CD4-positive, alpha-beta memory T cell (primary cell): ENCODE measurements around the gene PLA2G4B. TPM values are rescaled to one million over a fixed set of nuclear protein-coding genes. Genes with fewer than 3 reads are reported as not detected.

Experiments used
- CTCF ChIA-PET: fragments of 350-600 bp; sonication (Branson Sonifier 250); formaldehyde crosslinking; loops from one replicate; lab custom pipeline; 2021; ENCODE audit warnings: inconsistent platforms; ENCODE audit not compliant: partially characterized antibody; lab: Charles Lee
- POLR2A ChIA-PET: fragments of 350-600 bp; sonication (Branson Sonifier 250); formaldehyde crosslinking; loops from one replicate; lab custom pipeline; 2021; ENCODE audit not compliant: partially characterized antibody; lab: Charles Lee
- DNase-seq, 5 donors: peaks; one replicate each; pipeline versions ENCODE4 v3.0.0 to v3.0.0-alpha.2; 2020 to 2022; ENCODE audit warnings: mixed read lengths in 1 of 5
- H3K27ac ChIP-seq: one replicate; pipeline ENCODE4 v1.7.0; 2013; ENCODE audit warnings: low read depth, low read length
- H3K27me3 ChIP-seq: 2 replicates; pipeline ENCODE4 v1.7.0; 2013; ENCODE audit warnings: mild to moderate bottlenecking, low read length, moderate library complexity; ENCODE audit not compliant: insufficient read depth
- H3K36me3 ChIP-seq: 2 replicates; pipeline ENCODE4 v1.7.0; 2013; ENCODE audit warnings: mild to moderate bottlenecking, low read length, moderate library complexity; ENCODE audit not compliant: insufficient read depth
- H3K4me1 ChIP-seq: 2 replicates; pipeline ENCODE4 v1.7.0; 2013; ENCODE audit warnings: mild to moderate bottlenecking, low read length, moderate library complexity; ENCODE audit not compliant: insufficient read depth
- H3K4me3 ChIP-seq, 2 donors: one replicate each; pipeline ENCODE4 v1.7.0; 2013; ENCODE audit warnings: low read length in 2 of 2, mild to moderate bottlenecking in 1 of 2
- H3K9me3 ChIP-seq, 2 donors: one replicate each; pipeline ENCODE4 v1.7.0; 2013; ENCODE audit warnings: low read length in 2 of 2, control low read depth in 1 of 2; ENCODE audit not compliant: control insufficient read depth in 1 of 2
- H3K27ac Mint-ChIP-seq, 7 donors: one replicate each; pipeline ENCODE4 v1.8.0; 2020 to 2021; ENCODE audit warnings: mixed read lengths in 7 of 7, mild to moderate bottlenecking in 6 of 7, inconsistent platforms in 3 of 7, moderate library complexity in 3 of 7
- H3K27me3 Mint-ChIP-seq, 2 donors: one replicate each; pipeline ENCODE4 v1.8.0; 2020 to 2021; ENCODE audit warnings: mixed read lengths in 2 of 2
- H3K36me3 Mint-ChIP-seq, 2 donors: one replicate each; pipeline ENCODE4 v1.8.0; 2020 to 2021; ENCODE audit warnings: mixed read lengths in 2 of 2, inconsistent platforms in 1 of 2, mild to moderate bottlenecking in 1 of 2
- H3K4me1 Mint-ChIP-seq, 4 donors: one replicate each; pipeline ENCODE4 v1.8.0; 2020 to 2021; ENCODE audit warnings: mixed read lengths in 4 of 4, mild to moderate bottlenecking in 1 of 4
- H3K4me3 Mint-ChIP-seq, 8 donors: one replicate each; pipeline ENCODE4 v1.8.0; 2020 to 2021; ENCODE audit warnings: mixed read lengths in 8 of 8, mild to moderate bottlenecking in 7 of 8, moderate library complexity in 6 of 8, inconsistent platforms in 3 of 8
- H3K9me3 Mint-ChIP-seq, 8 donors: one replicate each; pipeline ENCODE4 v1.8.0; 2020 to 2021; ENCODE audit warnings: mixed read lengths in 8 of 8, mild to moderate bottlenecking in 5 of 8, inconsistent platforms in 3 of 8, moderate library complexity in 1 of 8
- intact Hi-C: fragments of 100-400 bp; cut with micrococcal nuclease; formaldehyde crosslinking; loops from one replicate; pipeline ENCODE4 v1.15.1; 2023
- polyA plus RNA-seq, 2 donors: library from polyadenylated mRNA; unstranded; fragments of 300-500 nt; fragmentation: Illumina TruSeq; gene quantifications; one replicate each; pipeline ENCODE4 v1.2.3, GENCODE V29; 2021
- total RNA-seq, 2 experiments: library from RNA; stranded (reverse); gene quantifications; one replicate each; pipeline ENCODE4 v1.2.3, GENCODE V29; 2021

Gene PLA2G4B
- total and polyA plus RNA-seq, 4 experiments from 2014 or later: 1.5 to 64.9 (median 33.7) TPM

- Mint-ChIP-seq H3K9me3 (no peaks in the 10 kb centered on the region), H3K27ac (peak overlapping the region in 2 of 7 donors; percentile 52 to 74)
- intact Hi-C loops: no loop called here
Observed at GRCh38 chr15:41866872-41867579, 28.4 kb downstream of the PLA2G4B start.

GRCh38 chr15:41868321-41868720 is 29.7 kb downstream of the PLA2G4B start:
- no peak overlapping the region for H3K27ac ChIP-seq
- H3K9me3 ChIP-seq: no peaks in the 10 kb centered on the region
- CTCF ChIA-PET: no interaction called here
- no peaks in the 10 kb centered on the region for H3K36me3 Mint-ChIP-seq
- peaks cover 11% of the 10 kb centered on the region for H3K4me1 ChIP-seq
- H3K27ac Mint-ChIP-seq: peak overlapping the region in 1 of 7 donors; percentile 30
- no peak overlapping the region for H3K4me3 ChIP-seq
- intact Hi-C loops: no loop called here
- POLR2A ChIA-PET: interaction anchor here (1.2 kb wide), 1 partner anchor 25 kb away, joined by 4 read pairs; no protein-coding TSS in a partner anchor
- no peaks in the 10 kb centered on the region for H3K27me3 Mint-ChIP-seq
- no peak overlapping the region for H3K4me3 Mint-ChIP-seq
- no peak for DNase-seq
- no peaks in the 10 kb centered on the region for H3K36me3 ChIP-seq
- no peaks in the 10 kb centered on the region for H3K9me3 Mint-ChIP-seq
- H3K27me3 ChIP-seq: no peaks in the 10 kb centered on the region
- H3K4me1 Mint-ChIP-seq: peaks cover 8 to 10% (median 9%) of the 10 kb centered on the region in 4 donors

More at GRCh38 chr15:41866872-41867579, 28.4 kb downstream of the PLA2G4B start:
- Histone ChIP-seq H3K27me3 (no peaks in the 10 kb centered on the region), H3K9me3 (no peaks in the 10 kb centered on the region), H3K27ac (no peak overlapping the region), H3K4me1 (peaks cover 11% of the 10 kb centered on the region), H3K4me3 (no peak overlapping the region), H3K36me3 (no peaks in the 10 kb centered on the region)
- no peaks in the 10 kb centered on the region for H3K36me3 Mint-ChIP-seq
- CTCF ChIA-PET: no interaction called here
- no peak overlapping the region for H3K4me3 Mint-ChIP-seq
- DNase-seq: no peak
- no peaks in the 10 kb centered on the region for H3K27me3 Mint-ChIP-seq
- POLR2A ChIA-PET: no interaction called here
- peaks cover 8 to 13% (median 11%) of the 10 kb centered on the region in 4 donors for H3K4me1 Mint-ChIP-seq

DNA sequence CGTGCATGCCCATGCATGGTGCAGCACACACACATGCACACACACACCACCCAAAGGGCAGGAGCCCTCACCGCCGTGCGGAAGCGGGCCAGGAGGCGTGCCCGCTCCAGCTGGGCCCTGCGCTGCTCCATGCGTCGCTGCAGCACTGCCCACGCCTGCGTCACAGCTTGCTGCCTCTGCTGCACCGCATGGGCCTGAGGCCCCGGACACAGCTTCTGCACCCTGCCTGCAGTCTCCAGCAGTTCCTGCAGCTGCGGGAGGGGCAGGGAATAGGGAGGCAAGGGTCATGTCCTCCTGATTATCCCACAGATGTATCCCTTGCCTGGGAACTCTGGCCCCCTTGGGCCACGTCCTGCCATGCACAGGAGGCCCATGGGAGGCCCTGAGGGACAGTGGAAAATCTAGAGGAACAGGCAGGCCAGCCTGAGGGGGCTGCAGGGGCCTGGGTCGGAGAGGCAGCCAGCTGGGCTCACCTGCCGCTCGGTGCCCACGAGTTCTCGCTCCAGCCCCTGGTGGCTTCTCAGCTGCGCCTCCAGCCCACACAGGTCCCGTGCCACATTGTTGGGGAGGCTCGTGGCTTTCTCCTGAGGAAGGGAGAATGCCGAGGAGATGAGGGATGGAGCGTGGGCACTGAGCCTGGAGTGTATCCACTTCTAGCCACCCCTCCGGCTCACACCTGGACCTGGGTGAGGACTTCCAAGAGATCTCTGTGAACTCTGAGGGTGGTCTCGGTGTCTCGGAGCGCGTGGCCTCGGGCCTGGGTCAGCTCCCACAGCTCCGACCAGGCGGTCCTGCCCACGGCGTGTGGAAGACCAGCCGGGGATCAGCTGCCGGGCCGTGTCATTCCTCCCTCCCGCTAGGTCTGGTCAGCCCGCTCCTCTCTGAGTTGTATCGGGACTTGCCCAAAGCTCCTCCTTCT is 31.4 kb downstream of the PLA2G4B start:
- Histone ChIP-seq H3K9me3 (no peaks in the 10 kb centered on the region), H3K4me3 (no peak overlapping the region), H3K4me1 (peaks cover 11% of the 10 kb centered on the region), H3K27ac (no peak overlapping the region), H3K27me3 (no peaks in the 10 kb centered on the region), H3K36me3 (no peaks in the 10 kb centered on the region)
- peaks cover 8 to 10% (median 9%) of the 10 kb centered on the region in 4 donors for H3K4me1 Mint-ChIP-seq
- POLR2A ChIA-PET: interaction anchor here (0.9 to 1.6 kb wide), 4 partner anchors 12 to 67 kb away, joined by 3 to 6 read pairs (median 4); partner anchors contain the start of gene SPTBN5
- CTCF ChIA-PET: interaction anchor here (0.9 to 2.2 kb wide), 8 partner anchors 9 to 96 kb away, joined by 3 to 10 read pairs (median 5); partner anchors contain the start of gene MAPKBP1
- intact Hi-C loops: loop anchor here (1.0 kb wide), 1 partner anchor 102 kb away; the partner anchor contains the start of gene EHD4
- no peak for DNase-seq
- H3K36me3 Mint-ChIP-seq: no peaks in the 10 kb centered on the region
- peak overlapping the region; percentile 13 to 98 (median 96) for H3K27ac Mint-ChIP-seq
- H3K27me3 Mint-ChIP-seq: no peaks in the 10 kb centered on the region
- peak overlapping the region in 7 of 8 donors; percentile 12 to 82 (median 64) for H3K4me3 Mint-ChIP-seq
- peaks cover 0 to 2% (median 0%) of the 10 kb centered on the region in 8 donors for H3K9me3 Mint-ChIP-seq

GRCh38 chr15:41870689-41871081 is 32.0 kb downstream of the PLA2G4B start:
- Histone ChIP-seq H3K27me3 (no peaks in the 10 kb centered on the region), H3K4me3 (no peak overlapping the region), H3K9me3 (no peaks in the 10 kb centered on the region), H3K27ac (no peak overlapping the region), H3K36me3 (no peaks in the 10 kb centered on the region), H3K4me1 (peaks cover 11% of the 10 kb centered on the region)
- peak overlapping the region; percentile 13 to 98 (median 96) for H3K27ac Mint-ChIP-seq
- ChIA-PET POLR2A (interaction anchor here (0.5 to 1.6 kb wide), 5 partner anchors 12 to 132 kb away, joined by 3 to 6 read pairs (median 3); partner anchors contain the start of gene SPTBN5), CTCF (interaction anchor here (0.9 to 2.2 kb wide), 8 partner anchors 9 to 97 kb away, joined by 3 to 10 read pairs (median 5); partner anchors contain the start of gene MAPKBP1)
- peaks cover 8 to 10% (median 9%) of the 10 kb centered on the region in 4 donors for H3K4me1 Mint-ChIP-seq
- H3K36me3 Mint-ChIP-seq: no peaks in the 10 kb centered on the region
- peak; percentile 67 to 79 (median 71) for DNase-seq
- H3K4me3 Mint-ChIP-seq: peak overlapping the region in 7 of 8 donors; percentile 12 to 82 (median 64)
- H3K9me3 Mint-ChIP-seq: peaks cover 0 to 2% (median 0%) of the 10 kb centered on the region in 8 donors
- intact Hi-C loops: loop anchor here (1.0 kb wide), 1 partner anchor 102 kb away; the partner anchor contains the start of gene EHD4
- no peaks in the 10 kb centered on the region for H3K27me3 Mint-ChIP-seq

DNA sequence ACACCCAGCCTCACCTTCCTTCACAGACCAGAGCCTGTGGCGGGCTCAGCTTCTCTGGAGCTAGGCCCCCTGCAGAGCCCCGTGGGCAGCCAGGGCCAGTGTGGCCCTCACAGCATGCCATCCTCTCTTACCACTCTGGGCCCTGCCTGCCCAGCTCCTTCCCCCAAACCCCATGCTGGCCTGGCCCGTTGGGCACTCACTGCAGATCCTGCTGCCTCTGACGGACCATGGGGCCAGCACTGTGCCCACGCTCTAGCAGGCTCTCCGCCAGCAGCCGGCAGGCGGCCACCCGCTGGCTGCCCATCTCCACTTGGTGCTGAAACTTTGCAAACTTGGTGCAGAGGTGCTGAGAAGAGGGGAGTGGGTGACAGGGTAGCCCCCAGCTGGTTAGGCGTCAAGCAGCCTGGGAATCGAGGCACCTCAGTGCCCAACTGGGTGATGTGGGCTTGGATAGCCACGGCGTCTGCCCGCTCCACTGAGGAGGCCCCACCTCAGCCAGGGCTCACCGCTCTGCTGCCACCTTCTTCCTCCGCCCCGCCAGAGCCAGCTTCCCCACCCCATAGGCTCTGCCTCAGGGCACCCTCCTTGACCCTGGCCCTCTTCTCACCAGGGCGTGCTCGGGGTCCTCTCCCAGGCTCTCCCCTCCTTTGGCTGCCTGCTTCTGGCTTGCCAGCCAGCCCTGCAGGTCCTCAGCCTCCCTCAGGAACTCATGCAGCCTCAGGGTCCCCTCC is 32.7 kb downstream of the PLA2G4B start:
- Mint-ChIP-seq H3K4me3 (no peak overlapping the region), H3K27me3 (no peaks in the 10 kb centered on the region), H3K27ac (peak overlapping the region; percentile 13 to 98 (median 96)), H3K4me1 (peaks cover 8 to 10% (median 9%) of the 10 kb centered on the region in 4 donors), H3K9me3 (peaks cover 0 to 2% (median 0%) of the 10 kb centered on the region in 8 donors), H3K36me3 (no peaks in the 10 kb centered on the region)
- H3K4me3 ChIP-seq: no peak overlapping the region
- H3K27me3 ChIP-seq: no peaks in the 10 kb centered on the region
- ChIA-PET CTCF (interaction anchor here (0.9 to 2.2 kb wide), 7 partner anchors 10 to 98 kb away, joined by 3 to 10 read pairs (median 5); partner anchors contain the start of gene MAPKBP1), POLR2A (interaction anchor here (0.5 to 1.6 kb wide), 4 partner anchors 11 to 131 kb away, joined by 3 to 6 read pairs (median 4); partner anchors contain the start of gene SPTBN5)
- H3K9me3 ChIP-seq: no peaks in the 10 kb centered on the region
- H3K4me1 ChIP-seq: peaks cover 11% of the 10 kb centered on the region
- no peak overlapping the region for H3K27ac ChIP-seq
- intact Hi-C loops: no loop called here
- no peak for DNase-seq
- H3K36me3 ChIP-seq: no peaks in the 10 kb centered on the region

DNA sequence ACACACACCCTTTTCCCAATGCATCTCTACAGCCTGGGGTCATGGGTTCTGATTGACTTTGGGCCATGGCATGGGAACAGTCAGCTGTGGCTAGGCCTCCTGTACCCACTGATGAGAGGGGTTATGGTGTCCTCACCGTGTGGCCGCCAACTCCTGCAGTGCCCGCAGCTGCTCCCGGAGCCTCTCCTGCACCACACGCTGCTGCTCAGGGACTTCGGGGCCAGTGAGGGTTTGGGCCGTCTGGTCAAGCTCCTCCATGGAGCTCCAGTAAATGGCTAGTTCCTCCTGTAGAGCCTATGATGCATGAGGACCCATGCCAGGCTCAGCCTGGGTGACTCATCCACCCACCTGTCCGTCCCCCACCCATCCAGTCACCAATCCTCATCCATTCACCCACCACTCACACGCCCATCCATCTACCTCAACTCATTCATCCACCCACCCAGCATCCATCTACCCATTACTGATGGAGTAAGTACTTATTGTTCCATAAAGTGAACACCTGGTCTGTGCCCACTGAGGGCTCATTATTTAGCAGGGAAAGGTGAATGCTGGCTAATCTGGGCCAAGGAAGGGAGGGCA is 33.6 kb downstream of the PLA2G4B start:
- Mint-ChIP-seq H3K27ac (peak overlapping the region in 5 of 7 donors; percentile 1 to 48 (median 26)), H3K9me3 (peaks cover 0 to 2% (median 0%) of the 10 kb centered on the region in 8 donors)

More for the DNA sequence above, 33.6 kb downstream of the PLA2G4B start:
- Mint-ChIP-seq H3K36me3 (no peaks in the 10 kb centered on the region), H3K27me3 (no peaks in the 10 kb centered on the region), H3K4me1 (peaks cover 8 to 10% (median 9%) of the 10 kb centered on the region in 4 donors), H3K4me3 (peak overlapping the region in 1 of 8 donors; percentile 9)
- intact Hi-C loops: no loop called here
- Histone ChIP-seq H3K27ac (no peak overlapping the region), H3K36me3 (no peaks in the 10 kb centered on the region), H3K9me3 (no peaks in the 10 kb centered on the region), H3K4me3 (no peak overlapping the region), H3K27me3 (no peaks in the 10 kb centered on the region), H3K4me1 (peaks cover 11% of the 10 kb centered on the region)
- DNase-seq: no peak
- ChIA-PET POLR2A (no interaction called here), CTCF (no interaction called here)
